GM19438 (cell line): ENCODE results near the gene AIG1.
"Not testable (repeated sequence)": the region's sequence is repeated elsewhere in the genome, so short reads cannot be mapped to it uniquely, and the experiment has no call there.

Experiments
- ATAC-seq: cut with Tn5 transposase; IDR thresholded peaks from one replicate; pipeline ENCODE4 v1.9.1; 2021; ENCODE audit warnings: low read depth; ENCODE audit not compliant: unreplicated experiment

AIG1 gene

GRCh38 chr6:143123941-143124340 is 63.3 kb downstream of the AIG1 start:
- ATAC-seq: no peak

- no peak for ATAC-seq
Measured at GRCh38 chr6:143125455-143125854, 64.8 kb downstream of the AIG1 start.

GRCh38 chr6:143125864-143126573 is 65.3 kb downstream of the AIG1 start:
- ATAC-seq: no peak

- ATAC-seq: no peak
Measured at GRCh38 chr6:143126574-143126941, 65.9 kb downstream of the AIG1 start.

GRCh38 chr6:143127941-143128680 is 67.4 kb downstream of the AIG1 start:
- ATAC-seq: no peak

- ATAC-seq: no peak
Measured at GRCh38 chr6:143128681-143129015, 68.0 kb downstream of the AIG1 start.

- ATAC-seq: no peak
Measured at GRCh38 chr6:143130928-143131327, 70.2 kb downstream of the AIG1 start.

GRCh38 chr6:143135325-143135724 is 74.6 kb downstream of the AIG1 start:
- ATAC-seq: no peak

- no peak for ATAC-seq
Measured at GRCh38 chr6:143135797-143136561, 75.3 kb downstream of the AIG1 start.

GRCh38 chr6:143136647-143137046 is 76.0 kb downstream of the AIG1 start:
- ATAC-seq: no peak

GRCh38 chr6:143139239-143139784 is 78.6 kb downstream of the AIG1 start:
- no peak for ATAC-seq

GRCh38 chr6:143139884-143140283 is 79.2 kb downstream of the AIG1 start:
- not testable (repeated sequence) for ATAC-seq

GRCh38 chr6:143140767-143141166 is 80.1 kb downstream of the AIG1 start:
- ATAC-seq: no peak

- ATAC-seq: no peak
Measured at GRCh38 chr6:143141442-143141841, 80.8 kb downstream of the AIG1 start.

- no peak for ATAC-seq
Measured at GRCh38 chr6:143146186-143146851, 85.6 kb downstream of the AIG1 start.

- no peak for ATAC-seq
Measured at GRCh38 chr6:143149771-143150170, 89.1 kb downstream of the AIG1 start.

GRCh38 chr6:143150281-143150680 is 89.6 kb downstream of the AIG1 start:
- ATAC-seq: no peak

- no peak for ATAC-seq
Measured at GRCh38 chr6:143151381-143151780, 90.7 kb downstream of the AIG1 start.

GRCh38 chr6:143155681-143156080 is 95.0 kb downstream of the AIG1 start:
- ATAC-seq: no peak

GRCh38 chr6:143157131-143157530 is 96.4 kb downstream of the AIG1 start:
- no peak for ATAC-seq

- no peak for ATAC-seq
Measured at GRCh38 chr6:143158113-143158581, 97.5 kb downstream of the AIG1 start.
